Measurements from ENCODE around the gene MED10.

DNA sequence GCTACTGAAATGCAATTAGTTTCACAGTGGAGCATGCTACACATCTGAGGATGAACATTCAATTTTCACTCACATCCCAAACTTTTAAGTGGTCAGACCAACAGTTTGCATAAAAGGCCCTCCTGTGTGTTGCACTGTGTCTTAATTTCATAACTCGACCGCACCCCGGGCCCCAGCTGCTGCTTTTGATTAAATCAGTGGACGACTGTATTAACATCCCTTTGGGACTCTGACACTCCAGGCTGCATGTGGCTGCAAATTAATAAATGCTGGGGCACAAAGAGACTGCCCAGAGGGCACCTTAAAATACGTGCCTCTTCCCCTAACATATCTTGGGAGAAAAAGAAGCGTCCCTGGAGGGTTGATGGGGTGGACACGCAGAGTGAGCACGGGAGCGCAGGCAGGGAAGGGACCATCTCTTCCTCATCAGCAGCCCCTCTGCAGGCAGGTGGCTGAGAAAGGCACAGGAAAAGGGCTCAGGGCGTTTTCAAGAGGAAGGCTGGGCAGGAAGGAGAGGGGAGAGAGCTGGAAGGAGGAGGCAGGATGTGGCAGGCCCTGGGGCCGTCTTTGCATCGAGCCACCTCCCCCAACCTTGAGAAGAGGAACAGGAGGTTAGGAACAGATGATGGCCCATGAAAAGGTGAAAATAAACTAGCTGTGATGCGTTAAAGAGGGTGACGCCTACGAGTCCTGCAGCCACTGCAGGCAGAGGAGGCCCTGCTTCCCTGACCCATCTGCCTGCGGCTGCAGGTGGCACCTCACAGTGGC lies 18.6 kb downstream of the MED10 start:
- TF ChIP-seq POLR2A (conservative IDR thresholded peaks at IDR 0.05): no peak
- no peak for TF ChIP-seq CHD1 (IDR thresholded peaks at IDR 0.05; ENCODE audit: low read length)
- no peak for TF ChIP-seq KAT8 (IDR thresholded peaks at IDR 0.05; ENCODE audit: low read depth)
- TF ChIP-seq FOXA3 (CRISPR knock-in tag; conservative IDR thresholded peaks at IDR 0.05 in 1 of 2, IDR thresholded peaks at IDR 0.05 in 1 of 2): no peak
- TF ChIP-seq BDP1 (IDR thresholded peaks at IDR 0.05; ENCODE audit: insufficient read depth, insufficient read length): no peak
- TF ChIP-seq, protein P1, sequence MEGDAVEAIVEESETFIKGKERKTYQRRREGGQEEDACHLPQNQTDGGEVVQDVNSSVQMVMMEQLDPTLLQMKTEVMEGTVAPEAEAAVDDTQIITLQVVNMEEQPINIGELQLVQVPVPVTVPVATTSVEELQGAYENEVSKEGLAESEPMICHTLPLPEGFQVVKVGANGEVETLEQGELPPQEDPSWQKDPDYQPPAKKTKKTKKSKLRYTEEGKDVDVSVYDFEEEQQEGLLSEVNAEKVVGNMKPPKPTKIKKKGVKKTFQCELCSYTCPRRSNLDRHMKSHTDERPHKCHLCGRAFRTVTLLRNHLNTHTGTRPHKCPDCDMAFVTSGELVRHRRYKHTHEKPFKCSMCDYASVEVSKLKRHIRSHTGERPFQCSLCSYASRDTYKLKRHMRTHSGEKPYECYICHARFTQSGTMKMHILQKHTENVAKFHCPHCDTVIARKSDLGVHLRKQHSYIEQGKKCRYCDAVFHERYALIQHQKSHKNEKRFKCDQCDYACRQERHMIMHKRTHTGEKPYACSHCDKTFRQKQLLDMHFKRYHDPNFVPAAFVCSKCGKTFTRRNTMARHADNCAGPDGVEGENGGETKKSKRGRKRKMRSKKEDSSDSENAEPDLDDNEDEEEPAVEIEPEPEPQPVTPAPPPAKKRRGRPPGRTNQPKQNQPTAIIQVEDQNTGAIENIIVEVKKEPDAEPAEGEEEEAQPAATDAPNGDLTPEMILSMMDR (IDR thresholded peaks at IDR 0.05 in 2 of 3, conservative IDR thresholded peaks at IDR 0.05 in 1 of 3; ENCODE audit: insufficient read depth in 2 of 3, low read depth in 1 of 3, low read length in 3 of 3): no peak
- TF ChIP-seq HDAC6 (IDR thresholded peaks at IDR 0.05; ENCODE audit: low read depth, low read length): no peak
- TF ChIP-seq ZKSCAN8 (CRISPR knock-in tag; IDR thresholded peaks at IDR 0.05): no peak
- TF ChIP-seq, protein P2, sequence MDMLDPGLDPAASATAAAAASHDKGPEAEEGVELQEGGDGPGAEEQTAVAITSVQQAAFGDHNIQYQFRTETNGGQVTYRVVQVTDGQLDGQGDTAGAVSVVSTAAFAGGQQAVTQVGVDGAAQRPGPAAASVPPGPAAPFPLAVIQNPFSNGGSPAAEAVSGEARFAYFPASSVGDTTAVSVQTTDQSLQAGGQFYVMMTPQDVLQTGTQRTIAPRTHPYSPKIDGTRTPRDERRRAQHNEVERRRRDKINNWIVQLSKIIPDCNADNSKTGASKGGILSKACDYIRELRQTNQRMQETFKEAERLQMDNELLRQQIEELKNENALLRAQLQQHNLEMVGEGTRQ (CRISPR knock-in tag; IDR thresholded peaks at IDR 0.05): no peak
- no peak for TF ChIP-seq NFXL1 (CRISPR knock-in tag; IDR thresholded peaks at IDR 0.05)
- no peak for TF ChIP-seq ZBTB1 (CRISPR knock-in tag; IDR thresholded peaks at IDR 0.05; ENCODE audit: borderline replicate concordance, low read depth)
- TF ChIP-seq, protein P3, sequence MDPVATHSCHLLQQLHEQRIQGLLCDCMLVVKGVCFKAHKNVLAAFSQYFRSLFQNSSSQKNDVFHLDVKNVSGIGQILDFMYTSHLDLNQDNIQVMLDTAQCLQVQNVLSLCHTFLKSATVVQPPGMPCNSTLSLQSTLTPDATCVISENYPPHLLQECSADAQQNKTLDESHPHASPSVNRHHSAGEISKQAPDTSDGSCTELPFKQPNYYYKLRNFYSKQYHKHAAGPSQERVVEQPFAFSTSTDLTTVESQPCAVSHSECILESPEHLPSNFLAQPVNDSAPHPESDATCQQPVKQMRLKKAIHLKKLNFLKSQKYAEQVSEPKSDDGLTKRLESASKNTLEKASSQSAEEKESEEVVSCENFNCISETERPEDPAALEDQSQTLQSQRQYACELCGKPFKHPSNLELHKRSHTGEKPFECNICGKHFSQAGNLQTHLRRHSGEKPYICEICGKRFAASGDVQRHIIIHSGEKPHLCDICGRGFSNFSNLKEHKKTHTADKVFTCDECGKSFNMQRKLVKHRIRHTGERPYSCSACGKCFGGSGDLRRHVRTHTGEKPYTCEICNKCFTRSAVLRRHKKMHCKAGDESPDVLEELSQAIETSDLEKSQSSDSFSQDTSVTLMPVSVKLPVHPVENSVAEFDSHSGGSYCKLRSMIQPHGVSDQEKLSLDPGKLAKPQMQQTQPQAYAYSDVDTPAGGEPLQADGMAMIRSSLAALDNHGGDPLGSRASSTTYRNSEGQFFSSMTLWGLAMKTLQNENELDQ (CRISPR knock-in tag; IDR thresholded peaks at IDR 0.05; ENCODE audit: borderline replicate concordance): no peak
- TF ChIP-seq ZNF217 (CRISPR knock-in tag; IDR thresholded peaks at IDR 0.05): no peak

Data from K562 (cell line).